ENCODE results near the gene CAMK2A.

The CAMK2A gene

DNA sequence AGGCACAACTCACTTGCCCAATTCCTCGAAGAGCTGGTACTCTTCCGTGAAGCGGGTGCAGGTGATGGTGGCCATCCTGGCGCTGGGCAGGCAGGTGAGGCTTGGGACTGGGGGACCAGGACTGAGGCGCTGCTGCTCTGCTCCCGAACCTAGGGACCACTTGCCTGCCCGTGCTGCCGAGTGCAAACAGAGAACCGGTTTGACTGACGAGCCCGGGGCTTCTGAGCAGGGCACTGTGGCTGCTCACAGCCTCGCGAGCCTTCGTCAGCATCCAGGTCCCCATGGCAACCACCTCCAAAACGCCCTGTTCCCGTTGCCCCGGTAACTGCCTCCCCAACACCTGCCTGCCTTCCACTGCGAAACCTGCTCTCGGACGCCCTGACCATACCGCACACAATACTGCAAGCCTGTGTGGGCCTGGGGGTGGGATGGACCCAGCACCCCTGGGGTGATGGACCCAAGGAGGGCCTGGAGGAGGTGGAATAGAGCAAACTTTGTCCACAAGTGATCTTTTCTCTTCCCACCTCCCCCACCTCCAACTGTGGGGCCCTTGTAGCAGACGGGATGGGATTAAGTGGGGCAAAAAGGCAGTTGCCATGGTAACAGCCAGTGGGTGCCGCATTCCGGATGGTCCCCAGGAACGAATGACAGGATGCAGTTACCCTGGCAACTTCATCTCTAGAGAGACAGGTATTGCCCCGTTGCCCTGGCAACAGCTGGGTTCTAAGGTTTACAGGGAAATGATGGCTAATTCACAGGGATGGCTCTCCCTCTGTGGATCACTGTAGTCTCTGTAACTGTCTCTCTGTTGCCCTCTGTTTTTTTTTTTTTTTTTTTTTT lies at the start of gene CAMK2A:
Gene CAMK2A (minus strand): TSS at position 223 of the 840 bp plus-strand sequence. CDS start 148 bp downstream, at position 75.
- DNase-seq (ENCODE audit: low spot score) = no peak

DNA sequence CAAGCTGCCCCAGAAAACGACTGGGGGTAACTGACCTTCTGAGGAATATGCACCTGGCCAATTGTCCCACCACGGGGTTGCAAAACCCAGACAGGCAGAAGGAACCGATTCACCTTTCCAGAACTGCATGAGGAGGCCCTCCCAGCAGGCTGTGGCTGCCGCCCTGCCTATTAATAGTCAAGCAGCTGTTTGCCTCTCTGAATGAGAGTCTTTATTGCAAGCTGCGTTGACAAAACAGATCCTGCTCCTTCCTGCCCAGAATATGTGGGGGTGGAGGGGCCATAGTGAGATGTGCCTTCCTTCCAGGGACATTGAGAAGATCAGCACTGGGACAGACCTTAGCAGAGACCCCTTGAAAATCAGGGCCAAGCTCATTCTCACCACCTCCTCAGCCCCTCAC lies 49.6 kb upstream of the CAMK2A start:
- peak; percentile 93 for DNase-seq (ENCODE audit: low spot score)

DNA sequence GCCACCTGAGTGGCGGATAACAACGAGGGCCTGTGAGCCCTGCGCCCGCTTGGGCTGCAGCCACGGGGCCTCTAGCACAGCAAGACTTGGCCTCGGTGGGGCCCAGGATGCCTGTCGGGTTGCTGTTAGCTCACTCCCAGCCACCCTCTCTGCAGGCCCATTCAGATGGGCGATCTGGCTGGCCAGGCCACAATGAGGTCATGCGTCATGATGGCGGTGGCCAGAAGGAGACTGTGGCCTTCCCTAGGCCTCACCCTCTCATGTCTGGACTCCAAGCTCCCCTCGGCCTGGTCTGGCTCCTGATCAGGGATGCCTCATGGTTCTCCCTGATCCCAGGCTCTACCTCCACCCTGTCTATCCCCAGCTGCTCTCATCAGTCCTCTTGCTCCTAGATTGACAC lies 49.0 kb upstream of the CAMK2A start:
- DNase-seq (ENCODE audit: low spot score) = no peak

DNA sequence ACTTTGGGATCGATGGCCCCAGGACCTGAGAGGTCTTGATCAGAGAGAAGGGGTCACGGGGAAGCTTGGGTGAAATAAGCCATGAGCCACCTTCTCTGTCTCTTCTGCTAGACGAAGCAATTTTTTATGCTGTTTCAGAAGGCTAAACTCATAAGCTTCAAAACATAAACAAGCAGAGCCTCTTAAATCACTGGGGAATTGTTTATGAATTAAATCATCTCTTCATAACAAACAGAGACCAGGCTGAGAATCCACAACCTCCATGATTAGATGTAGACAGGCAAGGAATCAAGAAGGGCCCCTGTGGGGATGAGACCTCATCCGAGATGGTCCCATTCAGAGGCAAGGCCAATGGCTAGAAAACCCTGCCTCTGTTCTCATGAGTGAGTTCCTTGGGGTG lies 46.2 kb upstream of the CAMK2A start:
- no peak for DNase-seq (ENCODE audit: low spot score)

DNA sequence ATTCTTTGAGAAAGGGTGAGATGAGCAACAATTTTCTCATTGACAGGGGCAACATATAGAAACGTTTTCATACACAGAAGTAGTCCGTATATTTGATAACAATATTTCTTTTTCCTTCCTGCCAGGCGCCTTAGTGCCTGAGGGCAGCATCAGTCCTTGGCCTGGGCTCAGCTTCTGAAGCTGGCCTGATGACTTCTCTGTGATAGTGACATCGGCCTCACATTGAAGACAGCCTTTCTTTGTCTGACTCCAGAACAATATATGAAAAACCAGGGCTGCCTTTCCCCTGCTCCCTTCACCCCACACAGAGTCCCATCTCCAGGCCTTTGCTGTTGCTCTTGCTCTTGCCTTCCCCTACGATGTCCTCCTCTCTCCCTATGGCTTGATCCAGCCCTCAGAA lies 43.8 kb upstream of the CAMK2A start:
- DNase-seq (ENCODE audit: low spot score) = peak; percentile 90

DNA sequence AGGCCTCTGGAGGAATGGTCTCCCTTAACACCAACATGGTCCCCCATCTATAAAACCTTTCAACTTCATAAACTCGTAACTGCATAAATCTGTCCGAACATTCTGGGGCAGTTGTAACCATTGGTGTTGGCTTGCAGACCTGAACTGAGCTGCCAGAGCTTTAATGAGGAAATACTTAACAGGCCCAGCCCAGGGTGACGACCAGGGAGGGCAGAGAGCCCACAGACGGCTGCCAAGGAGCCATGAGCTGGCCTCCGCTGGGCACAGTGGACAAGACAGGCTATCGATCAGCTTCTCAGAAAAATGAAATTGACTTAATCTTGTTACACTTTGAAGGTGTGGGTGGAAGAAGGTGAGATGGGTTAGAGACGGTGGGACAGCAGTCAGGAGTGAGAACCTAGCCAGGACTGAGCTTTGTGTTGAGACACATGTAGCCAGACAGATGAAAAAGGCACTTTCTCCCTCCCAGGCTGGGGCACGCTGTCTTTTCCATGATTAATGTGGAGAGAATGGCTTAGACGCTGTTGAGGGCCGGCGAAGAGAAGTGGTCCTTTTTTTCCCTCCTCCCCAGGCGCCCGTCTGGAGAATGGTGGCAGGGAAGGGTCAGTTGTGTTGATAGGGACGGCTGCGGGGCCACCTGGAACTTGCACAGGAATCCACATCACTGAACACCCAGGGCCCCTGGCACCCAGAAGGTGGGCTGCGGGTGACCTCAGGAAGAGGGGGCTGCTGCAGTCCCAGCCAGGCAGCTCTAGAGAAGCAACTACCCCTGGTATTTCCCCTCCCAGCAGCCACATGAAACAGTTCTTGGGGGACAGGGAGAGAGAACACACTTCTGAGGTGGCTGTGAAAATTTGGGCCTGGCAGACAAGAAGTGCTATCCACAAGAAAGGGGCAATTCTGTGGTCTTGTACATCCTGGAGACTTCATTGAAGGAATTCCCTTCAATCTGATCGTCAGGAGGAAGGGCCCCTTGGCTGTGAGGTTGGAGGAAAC lies 40.6 kb upstream of the CAMK2A start:
- DNase-seq (ENCODE audit: low spot score) = no peak

DNA sequence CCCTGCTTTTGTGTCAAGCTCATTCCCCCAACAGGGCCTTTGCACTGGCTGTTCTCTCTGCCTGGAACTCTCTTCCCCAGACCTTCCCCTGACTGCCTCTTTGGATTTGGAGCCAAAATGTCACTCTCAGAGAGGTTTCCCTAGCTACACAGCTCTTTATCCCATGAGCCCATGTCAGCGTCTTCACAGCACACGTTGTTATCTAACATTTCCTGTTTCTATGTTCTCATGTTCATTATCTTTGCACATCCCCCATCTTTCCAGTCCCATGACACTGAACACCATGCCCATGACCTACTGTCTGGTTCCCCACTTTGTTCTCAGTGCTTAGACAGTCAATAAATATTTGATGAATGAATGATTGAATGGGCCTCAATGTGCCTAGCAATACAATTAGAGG lies 39.5 kb upstream of the CAMK2A start:
- no peak for DNase-seq (ENCODE audit: low spot score)

DNA sequence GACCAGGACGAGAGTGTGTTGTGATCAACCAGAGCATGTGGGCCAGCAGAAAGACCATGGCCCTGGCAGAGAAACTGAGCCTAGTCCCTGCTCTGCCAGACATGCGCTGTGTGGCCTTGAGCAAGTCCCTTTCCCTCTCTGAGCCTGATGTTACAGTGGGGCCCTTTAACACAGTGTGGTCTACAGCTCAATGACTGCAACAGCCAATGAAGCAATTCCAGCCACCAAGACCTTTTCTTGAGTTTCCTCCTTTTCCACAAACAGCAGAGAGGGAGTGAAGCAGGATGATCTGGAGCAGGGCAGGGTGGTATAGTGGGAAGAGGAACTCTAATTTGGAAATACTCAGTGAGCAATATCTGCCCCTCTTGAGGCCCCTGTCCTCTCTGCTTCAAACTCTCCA lies 38.9 kb upstream of the CAMK2A start:
- no peak for DNase-seq (ENCODE audit: low spot score)

DNA sequence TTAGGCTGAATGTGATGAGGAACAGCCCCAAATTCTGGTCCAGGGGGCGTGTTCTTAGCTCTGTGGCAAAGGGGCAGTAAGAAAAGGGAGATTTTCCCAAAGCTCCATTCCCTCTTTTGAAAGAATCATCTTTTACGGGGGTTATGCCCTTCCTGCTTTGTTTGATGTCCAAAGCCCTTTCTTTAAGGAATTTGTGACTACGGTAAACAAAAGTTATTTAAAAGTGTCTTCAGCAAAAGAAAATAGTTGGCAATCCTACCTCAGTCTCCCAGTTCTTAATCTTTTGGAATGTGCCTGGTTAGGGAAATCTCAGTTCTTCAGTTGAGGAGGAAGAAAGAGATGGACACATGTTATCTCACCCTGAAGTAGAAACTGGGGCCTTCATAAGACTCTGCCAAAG lies 37.6 kb upstream of the CAMK2A start:
- DNase-seq (ENCODE audit: low spot score) = no peak

DNA sequence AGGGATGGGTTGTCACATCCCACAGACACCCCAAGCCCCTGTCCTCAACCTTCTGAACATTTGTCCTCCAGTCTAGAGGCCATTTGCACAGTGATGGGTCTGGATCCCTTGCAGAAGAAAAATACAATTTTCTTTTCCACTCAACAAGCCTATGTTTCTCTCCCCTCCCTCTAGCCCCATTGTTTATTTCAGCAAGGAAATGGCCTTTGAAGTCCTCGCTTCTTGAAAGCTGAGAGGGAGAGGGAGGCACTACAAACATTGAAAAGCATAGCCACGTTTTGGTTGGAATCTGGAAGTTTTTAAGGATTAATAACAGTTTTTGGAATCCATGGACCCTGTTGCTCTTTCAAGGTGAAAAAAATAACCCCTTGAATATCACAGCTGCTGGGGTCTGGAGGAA lies 37.1 kb upstream of the CAMK2A start:
- DNase-seq (ENCODE audit: low spot score) = no peak

DNA sequence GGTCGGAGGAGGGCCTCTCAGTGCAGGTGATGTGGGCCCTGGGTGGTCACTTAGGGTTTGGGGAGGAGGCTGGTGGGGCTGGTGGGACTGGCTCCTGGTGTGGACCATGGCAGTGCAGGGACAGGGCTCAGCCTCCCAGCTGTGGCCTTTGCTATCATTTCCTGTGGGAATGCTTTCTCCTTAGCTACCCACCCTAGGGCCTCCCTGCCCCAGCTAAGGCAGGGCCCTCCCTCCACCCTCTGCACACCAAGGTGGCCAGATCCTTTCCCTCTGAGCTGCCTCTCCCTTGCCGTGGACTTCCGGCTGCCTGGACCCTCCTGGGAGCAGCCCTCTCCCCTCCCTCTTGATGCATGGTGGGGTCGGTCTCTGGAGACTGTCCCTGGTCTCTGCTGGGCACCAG lies 35.9 kb upstream of the CAMK2A start:
- DNase-seq (ENCODE audit: low spot score) = no peak

DNA sequence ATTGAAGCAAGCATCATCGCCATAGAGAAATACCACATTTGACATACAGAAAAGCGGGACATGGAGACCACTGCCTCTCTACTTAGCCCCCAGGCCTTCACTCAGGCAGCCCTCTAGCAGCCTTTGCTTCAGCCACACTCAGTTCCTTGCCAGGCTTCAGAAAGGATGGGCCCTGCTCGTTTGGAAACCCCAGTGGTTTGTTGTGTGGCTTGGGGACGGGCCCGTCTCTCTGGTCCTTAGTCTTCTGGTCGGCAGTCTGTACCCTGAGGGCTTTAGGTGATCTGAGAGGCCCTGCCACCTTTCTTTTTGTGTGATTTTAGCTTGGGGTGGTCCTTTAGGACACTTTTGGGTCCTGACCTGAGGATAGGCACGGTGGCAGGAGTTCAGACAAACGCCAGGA lies 34.2 kb upstream of the CAMK2A start:
- no peak for DNase-seq (ENCODE audit: low spot score)

DNA sequence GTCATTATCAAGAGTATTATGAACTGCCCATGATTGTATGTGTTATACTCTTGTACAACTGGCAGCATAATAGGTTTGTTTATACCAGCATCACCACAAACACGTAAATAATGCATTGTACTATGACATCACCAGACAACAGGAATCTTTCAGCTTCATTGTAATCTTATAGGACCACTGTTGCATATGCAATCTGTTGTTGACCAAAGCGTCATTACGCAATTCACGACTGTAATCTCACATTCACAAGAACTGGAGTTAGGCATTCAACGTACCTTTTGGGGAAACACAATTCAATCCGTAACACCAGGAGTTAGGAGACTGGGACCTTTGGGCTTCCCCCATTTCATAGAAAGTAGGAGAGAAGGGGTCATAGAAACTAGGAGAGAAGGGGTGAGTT lies 33.5 kb upstream of the CAMK2A start:
- DNase-seq (ENCODE audit: low spot score) = no peak

DNA sequence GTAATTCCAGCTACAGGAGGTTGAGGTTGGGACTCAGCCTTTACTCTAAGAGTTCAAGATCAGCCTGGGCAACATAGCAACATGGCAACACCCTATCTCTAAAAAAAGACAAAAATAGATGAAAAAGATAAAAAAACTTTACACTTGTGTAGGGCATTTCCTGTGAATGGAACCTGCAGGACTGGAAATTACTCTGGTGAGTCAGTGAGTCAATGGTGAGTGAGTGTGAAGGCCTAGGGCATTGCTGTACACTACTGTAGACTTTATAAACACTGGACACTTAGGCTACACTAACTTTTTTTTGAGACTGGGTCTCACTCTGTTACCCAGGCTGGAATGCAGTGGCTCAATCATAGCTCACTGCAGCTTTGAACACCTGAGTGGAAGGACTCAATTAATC lies 32.6 kb upstream of the CAMK2A start:
- DNase-seq (ENCODE audit: low spot score) = no peak

DNA sequence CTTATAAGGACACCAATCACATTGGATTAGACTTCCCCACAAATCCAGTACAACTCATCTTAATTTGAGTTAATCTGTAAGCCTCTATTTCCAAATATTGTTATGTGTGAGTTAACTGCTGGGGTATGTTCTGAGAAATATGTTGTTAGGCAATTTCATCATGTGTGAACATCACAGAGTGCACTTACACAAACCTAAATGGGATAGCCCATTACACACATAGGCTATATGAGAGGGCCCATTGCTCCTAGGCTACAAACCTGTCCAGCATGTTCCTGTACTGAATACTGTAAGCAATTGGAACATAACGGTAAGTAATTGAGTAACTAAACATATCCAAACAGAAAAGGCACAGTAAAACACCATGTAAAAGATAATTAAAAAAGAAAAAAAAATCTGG lies 32.2 kb upstream of the CAMK2A start:
- no peak for DNase-seq (ENCODE audit: low spot score)

DNA sequence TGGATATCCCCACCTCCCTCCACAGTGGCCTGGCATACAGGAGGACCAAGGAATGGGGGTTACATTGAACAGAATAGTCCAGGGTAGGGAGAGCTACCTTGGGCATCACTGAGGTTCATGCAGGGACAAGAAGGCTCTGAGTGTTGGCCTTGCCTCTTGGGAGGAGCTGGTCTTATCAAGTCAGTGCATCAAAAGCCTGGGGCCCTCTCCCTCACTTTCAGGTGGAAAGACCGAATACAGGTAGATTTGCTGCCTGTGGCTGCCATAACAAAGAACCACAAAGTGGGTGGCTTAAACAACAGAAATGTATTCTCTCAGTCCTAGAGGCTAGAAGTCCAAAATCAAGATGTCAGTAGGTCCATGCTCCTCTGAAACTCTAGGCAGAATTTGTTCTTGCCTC lies 31.6 kb upstream of the CAMK2A start:
- DNase-seq (ENCODE audit: low spot score) = no peak

DNA sequence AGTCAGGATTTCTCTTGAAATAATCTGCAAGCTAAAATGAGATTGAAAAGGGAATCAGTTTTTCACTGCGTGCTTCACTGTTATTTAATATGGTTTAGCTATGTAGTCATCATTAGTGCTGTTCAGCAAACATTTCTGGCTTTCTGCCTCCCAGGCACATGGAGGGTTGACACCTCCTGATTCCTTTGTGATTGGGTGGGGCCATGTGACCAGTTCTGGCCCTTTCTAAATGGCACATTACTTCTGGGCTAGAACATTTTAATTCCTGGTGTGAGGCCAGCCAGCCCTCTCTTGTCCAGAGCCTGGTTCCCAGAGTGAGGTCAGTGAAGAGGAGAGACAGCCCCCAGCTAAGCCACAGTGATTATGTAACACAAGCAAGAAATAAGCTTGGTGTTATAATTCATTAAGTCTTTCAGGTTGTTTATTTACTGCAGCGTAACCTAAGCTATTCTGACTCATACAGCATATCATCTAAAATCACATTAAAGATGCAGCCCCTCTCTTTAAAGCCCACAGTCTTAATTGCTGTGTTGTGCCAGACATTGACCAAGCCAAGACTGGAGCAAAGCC lies 30.6 kb upstream of the CAMK2A start:
- DNase-seq (ENCODE audit: low spot score) = peak; percentile 88

DNA sequence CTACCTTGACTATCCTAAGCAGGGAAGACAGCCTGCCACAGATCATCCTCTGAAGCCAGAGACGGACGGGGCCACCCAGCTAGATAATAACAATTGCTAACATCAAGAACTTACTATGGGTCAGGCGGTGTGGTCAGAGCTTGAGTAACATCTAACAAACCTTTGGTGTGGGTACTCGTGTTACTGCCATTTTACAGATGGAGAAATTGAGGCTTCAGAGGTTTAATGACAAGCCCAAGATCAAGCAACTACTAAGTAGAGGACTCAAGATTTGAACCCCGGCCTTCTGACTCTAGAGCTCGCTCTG lies 29.9 kb upstream of the CAMK2A start:
- DNase-seq (ENCODE audit: low spot score) = no peak

DNA sequence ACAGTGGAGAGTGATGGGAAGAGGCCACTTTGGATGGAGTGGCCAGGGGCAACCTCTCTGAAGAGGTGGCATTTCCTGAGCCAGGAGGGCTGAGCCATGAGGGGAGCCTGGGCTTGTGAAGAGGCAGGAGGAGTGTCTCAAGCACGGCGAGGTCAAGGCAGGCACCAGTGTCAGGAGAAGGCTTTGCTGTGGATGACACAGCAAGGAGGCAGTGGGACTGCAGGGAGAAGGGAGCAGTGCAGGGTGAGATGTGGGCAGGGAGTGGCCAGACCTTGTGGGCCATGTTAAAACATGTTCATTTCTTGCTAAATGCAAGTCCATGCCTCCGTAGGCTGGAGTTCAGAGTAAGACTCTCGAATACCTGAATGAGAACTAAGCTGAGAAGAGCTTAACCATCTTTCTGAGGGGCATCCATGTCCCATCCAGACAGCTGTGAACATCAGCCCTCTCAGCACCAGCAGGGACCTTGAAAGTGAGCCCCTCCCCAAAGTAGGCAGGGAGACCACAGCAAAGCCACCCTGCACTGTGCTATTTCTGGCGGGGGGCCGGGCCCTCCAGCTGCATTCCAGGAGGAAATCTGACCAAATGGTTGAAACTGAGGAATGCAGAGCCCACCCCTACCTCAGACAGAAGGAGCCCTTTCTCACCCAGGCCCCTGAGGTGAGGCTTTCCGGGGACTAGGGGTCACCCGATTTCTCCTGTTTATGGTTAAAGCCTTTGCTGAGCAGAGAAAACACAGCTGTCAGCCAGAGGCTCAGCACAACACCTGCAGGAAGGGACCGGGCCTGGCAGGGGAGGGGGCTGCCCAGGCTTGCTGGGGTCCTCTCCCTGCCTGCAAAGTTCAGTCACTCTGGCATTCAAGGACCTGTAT lies 29.3 kb upstream of the CAMK2A start:
- DNase-seq (ENCODE audit: low spot score) = no peak

DNA sequence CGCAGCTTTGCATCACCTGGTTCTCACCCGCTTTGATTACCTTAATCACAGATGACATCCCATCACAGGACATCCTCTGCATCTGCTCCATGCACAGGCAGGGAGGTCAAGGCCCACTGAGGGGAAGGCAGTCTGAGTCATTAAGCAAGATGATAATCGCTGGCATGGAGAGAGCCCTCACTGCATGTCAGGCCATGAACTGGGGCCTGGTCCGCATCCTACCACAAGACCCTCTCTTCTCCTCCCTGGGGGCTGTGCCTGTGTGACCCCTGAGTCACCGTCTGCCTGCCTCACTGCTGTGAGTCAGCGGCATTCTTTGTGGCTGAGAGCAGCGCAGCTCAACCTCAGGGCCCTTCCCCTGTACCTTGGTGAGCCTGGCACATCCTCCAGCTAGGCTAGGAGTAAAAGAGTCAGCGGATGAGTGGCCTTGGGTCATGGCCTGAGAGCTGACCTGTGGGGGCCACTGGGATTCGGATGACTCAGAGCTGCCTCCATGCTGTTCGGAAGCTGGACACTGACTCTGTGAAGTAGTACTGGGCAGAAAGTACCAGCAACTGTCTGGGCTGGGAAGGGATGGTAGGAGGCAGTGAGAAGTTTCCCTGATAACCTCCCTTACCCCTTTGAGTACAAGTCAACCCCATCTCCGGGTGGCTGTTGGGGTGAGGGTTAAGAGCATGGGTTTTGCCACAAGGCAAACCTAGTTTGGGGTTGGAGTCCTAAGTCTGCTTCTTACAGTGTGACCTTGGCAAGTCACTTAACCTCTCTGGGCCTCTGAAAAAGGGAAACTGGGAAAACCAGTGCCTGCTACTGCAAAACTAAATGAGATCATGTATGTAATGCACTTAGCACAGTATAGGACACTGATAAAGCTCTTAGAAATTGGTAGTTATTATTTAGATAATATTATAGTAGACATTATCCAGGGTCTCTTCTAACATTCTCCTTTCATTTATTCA lies 27.8 kb upstream of the CAMK2A start:
- no peak for DNase-seq (ENCODE audit: low spot score)

DNA sequence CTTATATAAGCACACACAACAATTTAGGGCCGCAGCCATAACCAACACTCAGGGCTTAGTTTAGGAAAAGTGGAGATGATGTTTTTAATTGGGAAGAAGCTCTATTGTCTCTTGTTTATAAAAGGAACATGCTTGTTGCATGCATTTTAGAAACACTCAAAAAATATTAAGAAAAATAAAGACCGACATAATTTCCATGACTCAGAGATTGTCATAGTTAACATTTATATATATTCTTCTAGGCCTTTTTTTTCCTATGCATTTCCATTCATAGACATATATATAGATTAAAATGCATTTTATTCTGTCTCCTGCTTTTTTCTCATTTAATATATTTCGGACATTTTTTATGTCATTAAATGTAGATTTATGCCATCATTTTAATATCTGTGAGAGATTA lies 26.7 kb upstream of the CAMK2A start:
- no peak for DNase-seq (ENCODE audit: low spot score)

Measured in pons (tissue), 1 donor.